Measurements from ENCODE around the gene FRMD1. TPM values are rescaled to one million over a fixed set of nuclear protein-coding genes. Genes with fewer than 3 reads are reported as not detected.

FRMD1 gene
- total RNA-seq, 1 donor from 2014 or later: not detected

DNA sequence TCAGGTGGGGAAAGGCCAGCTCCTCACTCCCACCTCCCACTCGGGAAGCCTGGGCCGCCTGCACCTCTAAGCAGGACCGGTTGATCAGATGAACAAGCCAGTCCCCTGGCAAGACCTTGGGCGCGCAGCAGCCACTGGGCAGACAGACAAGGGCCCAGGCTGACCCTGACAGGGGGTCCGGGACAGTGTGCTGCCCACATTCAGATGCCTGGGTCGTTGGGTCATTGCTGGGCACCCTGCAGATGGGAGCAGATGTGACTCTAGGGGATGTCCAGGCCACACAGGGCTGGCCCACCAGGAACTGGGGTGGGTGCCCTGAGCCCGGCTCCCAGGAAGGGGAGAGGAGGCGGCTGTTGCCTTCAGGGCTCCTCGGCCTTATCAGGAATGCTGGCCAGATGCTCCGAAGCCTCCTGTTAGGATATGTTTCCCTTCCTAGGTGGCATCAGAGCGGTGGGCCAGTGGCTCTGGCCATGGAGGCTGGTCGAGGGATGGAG is 17.3 kb upstream of the FRMD1 start:
- no peaks in the 10 kb centered on the region for H3K36me3 Mint-ChIP-seq (ENCODE audit: low read depth)
- no peak for TF ChIP-seq CTCF (conservative IDR thresholded peaks at IDR 0.05)
- no peak overlapping the region for H3K4me3 Mint-ChIP-seq
- H3K4me1 Mint-ChIP-seq: peaks cover 5% of the 10 kb centered on the region
- no peaks in the 10 kb centered on the region for H3K9me3 Mint-ChIP-seq
- no peaks in the 10 kb centered on the region for H3K27me3 Mint-ChIP-seq (ENCODE audit: low read depth)
- no peak overlapping the region for H3K27ac Mint-ChIP-seq (ENCODE audit: unreplicated experiment)
- no peak for DNase-seq (ENCODE audit: low read depth, low spot score)

GRCh38 chr6:168095716-168096250 is 16.8 kb upstream of the FRMD1 start:
- Mint-ChIP-seq H3K9me3 (no peaks in the 10 kb centered on the region), H3K27me3 (ENCODE audit: low read depth) (no peaks in the 10 kb centered on the region), H3K4me3 (no peak overlapping the region), H3K36me3 (ENCODE audit: low read depth) (no peaks in the 10 kb centered on the region), H3K4me1 (peaks cover 5% of the 10 kb centered on the region), H3K27ac (ENCODE audit: unreplicated experiment) (no peak overlapping the region)
- no peak for DNase-seq (ENCODE audit: low read depth, low spot score)
- TF ChIP-seq CTCF (conservative IDR thresholded peaks at IDR 0.05): no peak

DNA sequence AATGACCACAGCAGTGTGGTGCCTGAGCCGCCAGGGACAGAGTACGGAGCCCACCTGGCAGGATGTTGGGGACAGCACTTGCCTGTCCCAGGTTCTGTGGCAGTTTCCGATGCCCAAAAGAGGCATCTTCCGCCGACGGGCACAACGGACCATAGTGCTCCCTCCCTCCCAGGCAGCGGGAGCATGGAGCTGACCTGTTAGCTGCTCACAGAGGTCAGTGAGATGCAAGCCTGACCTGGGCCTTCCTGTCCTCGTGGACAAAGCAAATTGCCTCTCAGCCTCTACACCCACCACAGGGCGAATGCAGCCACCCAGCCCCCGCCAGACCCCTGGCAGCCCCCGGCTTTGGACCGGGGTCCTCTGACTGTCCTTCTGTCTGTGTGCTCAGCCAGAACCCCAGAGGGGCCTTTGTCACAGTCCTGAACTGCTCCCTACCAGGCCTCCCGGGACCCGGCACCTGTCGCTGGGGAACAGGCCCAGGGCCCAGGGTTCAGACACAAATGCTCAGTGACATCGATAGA is 16.2 kb upstream of the FRMD1 start:
- Mint-ChIP-seq H3K4me1 (peaks cover 5% of the 10 kb centered on the region), H3K36me3 (ENCODE audit: low read depth) (no peaks in the 10 kb centered on the region), H3K4me3 (no peak overlapping the region), H3K27me3 (ENCODE audit: low read depth) (no peaks in the 10 kb centered on the region), H3K9me3 (no peaks in the 10 kb centered on the region), H3K27ac (ENCODE audit: unreplicated experiment) (no peak overlapping the region)
- TF ChIP-seq CTCF (conservative IDR thresholded peaks at IDR 0.05): no peak
- DNase-seq (ENCODE audit: low read depth, low spot score): no peak

DNA sequence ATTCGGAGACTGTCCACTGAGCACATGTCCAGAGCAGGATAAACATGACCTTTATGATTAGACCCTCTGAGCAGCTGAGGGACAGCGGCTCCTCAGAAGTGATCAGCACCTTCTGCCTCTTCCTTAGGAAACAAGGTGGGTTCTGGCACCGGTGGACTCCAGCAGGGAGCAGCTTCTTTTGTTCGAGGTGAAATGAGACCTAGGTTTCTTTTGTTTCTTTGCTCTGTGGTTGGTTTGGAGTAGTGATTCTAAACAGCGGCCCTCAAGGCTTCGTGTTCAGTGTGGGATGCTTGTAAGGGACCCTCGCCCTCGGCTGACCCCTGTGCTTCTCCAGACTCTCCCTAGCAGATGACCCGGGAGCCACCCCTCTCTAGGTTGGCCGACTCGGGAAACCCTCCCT is 14.6 kb upstream of the FRMD1 start:
- H3K4me3 Mint-ChIP-seq: no peak overlapping the region
- no peak for TF ChIP-seq CTCF (conservative IDR thresholded peaks at IDR 0.05)
- H3K36me3 Mint-ChIP-seq (ENCODE audit: low read depth): no peaks in the 10 kb centered on the region
- H3K4me1 Mint-ChIP-seq: peaks cover 2% of the 10 kb centered on the region
- H3K27ac Mint-ChIP-seq (ENCODE audit: unreplicated experiment): no peak overlapping the region
- H3K9me3 Mint-ChIP-seq: no peaks in the 10 kb centered on the region
- DNase-seq (ENCODE audit: low read depth, low spot score): no peak
- no peaks in the 10 kb centered on the region for H3K27me3 Mint-ChIP-seq (ENCODE audit: low read depth)

- no peak overlapping the region for H3K27ac Mint-ChIP-seq (ENCODE audit: unreplicated experiment)
- H3K4me3 Mint-ChIP-seq: no peak overlapping the region
- no peak for DNase-seq (ENCODE audit: low read depth, low spot score)
- H3K4me1 Mint-ChIP-seq: peaks cover 7% of the 10 kb centered on the region
- H3K36me3 Mint-ChIP-seq (ENCODE audit: low read depth): no peaks in the 10 kb centered on the region
- H3K27me3 Mint-ChIP-seq (ENCODE audit: low read depth): no peaks in the 10 kb centered on the region
- H3K9me3 Mint-ChIP-seq: no peaks in the 10 kb centered on the region
- no peak for TF ChIP-seq CTCF (conservative IDR thresholded peaks at IDR 0.05)
Observed at GRCh38 chr6:168093071-168093505, 14.1 kb upstream of the FRMD1 start.
